NT2/D1 (cell line): ENCODE data around the gene PRDM11.

ENCODE experiments used
- DNase-seq: peaks from one replicate; pipeline ENCODE4 v3.0.0-alpha.2; 2011; ENCODE audit warnings: low read depth, low spot score
- H3K27me3 ChIP-seq: 2 replicates; pipeline ENCODE4 v1.6.0; 2011; ENCODE audit warnings: mild to moderate bottlenecking; ENCODE audit not compliant: insufficient read length, insufficient read depth
- H3K36me3 ChIP-seq: 2 replicates; pipeline ENCODE4 v1.6.1; 2011; ENCODE audit warnings: mild to moderate bottlenecking, low read length, mixed read lengths; ENCODE audit not compliant: insufficient read depth, insufficient read length
- H3K4me1 ChIP-seq: 2 replicates; pipeline ENCODE4 v1.5.1; 2011; ENCODE audit not compliant: insufficient read depth, insufficient read length
- H3K4me3 ChIP-seq: 2 replicates; pipeline ENCODE4 v1.5.1; 2011; ENCODE audit warnings: low read depth; ENCODE audit not compliant: insufficient read length
- H3K9ac ChIP-seq: 2 replicates; pipeline ENCODE4 v1.6.0; 2011; ENCODE audit warnings: low read depth; ENCODE audit not compliant: insufficient read length
- H3K9me3 ChIP-seq: 2 replicates; pipeline ENCODE4 v1.5.1; 2011; ENCODE audit warnings: mild to moderate bottlenecking, low read length; ENCODE audit not compliant: insufficient read depth
- SUZ12 ChIP-seq: IDR thresholded peaks from 2 replicates; pipeline ENCODE4 v1.6.1; 2011; ENCODE audit not compliant: insufficient read length, insufficient read depth; ENCODE audit errors: extremely low read depth
- YY1 ChIP-seq: IDR thresholded peaks from 2 replicates; pipeline ENCODE4 v1.6.1; 2011; ENCODE audit not compliant: insufficient read length, insufficient read depth
- ZNF274 ChIP-seq: IDR thresholded peaks from 2 replicates; pipeline ENCODE4 v1.6.1; 2011; ENCODE audit warnings: mild to moderate bottlenecking, low read depth, low read length

Gene PRDM11

GRCh38 chr11:45149483-45150056, 3.1 kb downstream of the PRDM11 start:
- TF ChIP-seq SUZ12: no peak
- TF ChIP-seq ZNF274: no peak
- no peak for TF ChIP-seq YY1
- Histone ChIP-seq H3K4me1 (peaks cover 10% of the 10 kb centered on the region), H3K9me3 (peaks cover 14% of the 10 kb centered on the region; the same call in 1 of the 2 replicates), H3K27me3 (peaks cover 16% of the 10 kb centered on the region), H3K9ac (no peak overlapping the region), H3K36me3 (no peaks in the 10 kb centered on the region), H3K4me3 (no peak overlapping the region)
- no peak for DNase-seq

GRCh38 chr11:45150301-45150700, 3.9 kb downstream of the PRDM11 start:
- no peak for DNase-seq
- Histone ChIP-seq H3K9ac (no peak overlapping the region), H3K9me3 (peaks cover 14% of the 10 kb centered on the region; the same call in 1 of the 2 replicates), H3K27me3 (peaks cover 10% of the 10 kb centered on the region), H3K4me3 (no peak overlapping the region), H3K4me1 (peaks cover 7% of the 10 kb centered on the region), H3K36me3 (no peaks in the 10 kb centered on the region)
- TF ChIP-seq SUZ12: no peak
- TF ChIP-seq YY1: no peak
- TF ChIP-seq ZNF274: no peak

- Histone ChIP-seq H3K4me1 (peaks cover 4% of the 10 kb centered on the region), H3K27me3 (peaks cover 4% of the 10 kb centered on the region), H3K4me3 (no peak overlapping the region), H3K36me3 (no peaks in the 10 kb centered on the region), H3K9me3 (peaks cover 14% of the 10 kb centered on the region; the same call in 1 of the 2 replicates), H3K9ac (no peak overlapping the region)
- no peak for DNase-seq
- no peak for TF ChIP-seq ZNF274
- TF ChIP-seq YY1: no peak
- no peak for TF ChIP-seq SUZ12
Measured at GRCh38 chr11:45150943-45151342, 4.5 kb downstream of the PRDM11 start.

- no peak for TF ChIP-seq YY1
- no peak for TF ChIP-seq SUZ12
- no peak for TF ChIP-seq ZNF274
- Histone ChIP-seq H3K4me1 (peaks cover 8% of the 10 kb centered on the region), H3K27me3 (peaks cover 4% of the 10 kb centered on the region), H3K9me3 (peaks cover 14% of the 10 kb centered on the region; the same call in 1 of the 2 replicates), H3K9ac (no peak overlapping the region), H3K36me3 (no peaks in the 10 kb centered on the region), H3K4me3 (no peak overlapping the region)
- DNase-seq: no peak
Measured at GRCh38 chr11:45151362-45151982, 5.0 kb downstream of the PRDM11 start.

GRCh38 chr11:45152740-45153595, 6.5 kb downstream of the PRDM11 start:
- no peak for DNase-seq
- no peaks in the 10 kb centered on the region for H3K36me3 ChIP-seq
- no peak overlapping the region for H3K9ac ChIP-seq
- no peak overlapping the region for H3K4me3 ChIP-seq
- TF ChIP-seq SUZ12 (no peak), ZNF274 (no peak), YY1 (no peak)
- peaks cover under 1% of the 10 kb centered on the region for H3K27me3 ChIP-seq
- H3K4me1 ChIP-seq: peaks cover 10% of the 10 kb centered on the region
- peaks cover 14% of the 10 kb centered on the region; the same call in 1 of the 2 replicates for H3K9me3 ChIP-seq

GRCh38 chr11:45154276-45154675, 7.8 kb downstream of the PRDM11 start:
- H3K9me3 ChIP-seq: peaks cover 7% of the 10 kb centered on the region; the same call in 1 of the 2 replicates
- no peak overlapping the region for H3K9ac ChIP-seq
- no peak overlapping the region for H3K4me3 ChIP-seq
- no peaks in the 10 kb centered on the region for H3K36me3 ChIP-seq
- H3K27me3 ChIP-seq: no peaks in the 10 kb centered on the region
- H3K4me1 ChIP-seq: peaks cover 17% of the 10 kb centered on the region
- TF ChIP-seq ZNF274 (no peak), SUZ12 (no peak), YY1 (no peak)
- DNase-seq: no peak

- no peaks in the 10 kb centered on the region for H3K27me3 ChIP-seq
- no peak for TF ChIP-seq YY1
- TF ChIP-seq ZNF274: no peak
Measured at GRCh38 chr11:45155058-45155551, 8.7 kb downstream of the PRDM11 start.

More at GRCh38 chr11:45155058-45155551, 8.7 kb downstream of the PRDM11 start:
- Histone ChIP-seq H3K4me1 (peaks cover 17% of the 10 kb centered on the region), H3K9me3 (no peaks in the 10 kb centered on the region), H3K9ac (no peak overlapping the region), H3K4me3 (no peak overlapping the region), H3K36me3 (no peaks in the 10 kb centered on the region)
- no peak for DNase-seq
